ENCODE data around the gene PFKFB1. TPM values are rescaled to one million over a fixed set of nuclear protein-coding genes. Genes with fewer than 3 reads are reported as not detected.

The PFKFB1 gene
- total RNA-seq, 1 experiment from 2014 or later, result 0.55 TPM

DNA sequence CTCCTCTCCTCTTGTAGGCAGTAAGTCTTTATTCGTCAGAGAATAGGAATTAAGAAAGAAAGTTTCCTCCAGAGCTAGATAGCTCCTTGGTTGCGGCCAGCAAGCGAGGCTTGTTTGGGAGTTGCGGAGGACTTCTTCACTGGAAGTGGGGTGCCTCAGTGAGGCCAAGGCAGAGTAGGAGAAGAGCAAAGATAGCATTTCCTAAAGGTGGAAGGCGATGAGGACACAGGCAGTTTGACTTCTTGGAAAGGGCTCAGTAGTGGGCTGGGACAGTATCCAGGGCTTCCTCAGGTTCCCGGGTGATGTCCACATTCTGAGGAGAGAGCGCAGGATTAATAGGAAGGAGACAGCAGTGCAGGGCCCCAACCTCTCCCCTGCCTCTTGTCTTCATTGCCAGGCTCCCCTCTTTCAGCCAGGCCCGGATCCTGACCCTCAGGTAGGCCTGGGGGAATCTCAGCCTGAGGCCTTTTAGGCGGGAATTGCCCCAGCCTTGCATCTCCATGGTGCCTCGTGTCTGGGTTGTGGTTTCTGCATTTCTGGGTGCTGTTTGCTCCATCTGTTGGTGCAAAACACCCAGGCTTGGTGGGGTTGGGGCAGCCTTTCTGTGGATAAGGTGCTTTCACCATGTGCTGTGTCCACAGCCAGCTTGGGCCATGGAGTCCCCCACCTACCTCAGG lies 60.7 kb downstream of the PFKFB1 start:
- no peaks in the 10 kb centered on the region for H3K79me1 ChIP-seq (ENCODE audit: insufficient read depth, low read depth, low read length, poor library complexity, severe bottlenecking)
- no peak overlapping the region for H3K4ac ChIP-seq (ENCODE audit: low read depth, low read length)
- H3K4me1 Mint-ChIP-seq, result no peaks in the 10 kb centered on the region
- H3K14ac ChIP-seq (ENCODE audit: insufficient read depth, low read length), result no peak overlapping the region
- no peaks in the 10 kb centered on the region for H3K4me1 ChIP-seq (ENCODE audit: insufficient read depth, low read length)
- no peak overlapping the region for H4K5ac ChIP-seq (ENCODE audit: insufficient read length, low read depth, low read length)
- H3K9me3 ChIP-seq (ENCODE audit: control insufficient read depth, low read depth, low read length), result peaks cover 62% of the 10 kb centered on the region
- H3K36me3 Mint-ChIP-seq (ENCODE audit: insufficient read depth in 1 of 3, low read depth in 3 of 3), result peaks cover 11 to 23% (median 11%) of the 10 kb centered on the region in 3 experiments
- no peak overlapping the region for H3K9ac ChIP-seq (ENCODE audit: extremely low read depth, insufficient read length, low read length)
- TF ChIP-seq, protein P1, sequence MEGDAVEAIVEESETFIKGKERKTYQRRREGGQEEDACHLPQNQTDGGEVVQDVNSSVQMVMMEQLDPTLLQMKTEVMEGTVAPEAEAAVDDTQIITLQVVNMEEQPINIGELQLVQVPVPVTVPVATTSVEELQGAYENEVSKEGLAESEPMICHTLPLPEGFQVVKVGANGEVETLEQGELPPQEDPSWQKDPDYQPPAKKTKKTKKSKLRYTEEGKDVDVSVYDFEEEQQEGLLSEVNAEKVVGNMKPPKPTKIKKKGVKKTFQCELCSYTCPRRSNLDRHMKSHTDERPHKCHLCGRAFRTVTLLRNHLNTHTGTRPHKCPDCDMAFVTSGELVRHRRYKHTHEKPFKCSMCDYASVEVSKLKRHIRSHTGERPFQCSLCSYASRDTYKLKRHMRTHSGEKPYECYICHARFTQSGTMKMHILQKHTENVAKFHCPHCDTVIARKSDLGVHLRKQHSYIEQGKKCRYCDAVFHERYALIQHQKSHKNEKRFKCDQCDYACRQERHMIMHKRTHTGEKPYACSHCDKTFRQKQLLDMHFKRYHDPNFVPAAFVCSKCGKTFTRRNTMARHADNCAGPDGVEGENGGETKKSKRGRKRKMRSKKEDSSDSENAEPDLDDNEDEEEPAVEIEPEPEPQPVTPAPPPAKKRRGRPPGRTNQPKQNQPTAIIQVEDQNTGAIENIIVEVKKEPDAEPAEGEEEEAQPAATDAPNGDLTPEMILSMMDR (conservative IDR thresholded peaks at IDR 0.05), result no peak
- no peak overlapping the region for H2AK5ac ChIP-seq (ENCODE audit: insufficient read length, low read length)
- DNase-seq, result no peak
- H2BK15ac ChIP-seq (ENCODE audit: low read depth, low read length), result no peak overlapping the region
- no peak overlapping the region for H2BK5ac ChIP-seq (ENCODE audit: insufficient read length, low read length)
- H4K91ac ChIP-seq (ENCODE audit: insufficient read length, low read depth, low read length), result no peak overlapping the region
- no peak overlapping the region for H2AFZ ChIP-seq (ENCODE audit: low read length)
- H2BK12ac ChIP-seq (ENCODE audit: insufficient read length, low read depth, low read length), result no peak overlapping the region
- H3K9me3 Mint-ChIP-seq, result peaks cover 62 to 67% of the 10 kb centered on the region in 2 experiments
- no peaks in the 10 kb centered on the region for H4K20me1 ChIP-seq (ENCODE audit: control insufficient read depth, insufficient read depth, insufficient read length)
- peaks cover 2% of the 10 kb centered on the region; the same call in 1 of the 2 replicates for H3K27me3 Mint-ChIP-seq (ENCODE audit: low read depth)
- H3K4me3 Mint-ChIP-seq, result no peak overlapping the region
- no peak overlapping the region for H3K18ac ChIP-seq (ENCODE audit: insufficient read length, low read depth, low read length)
- no peak overlapping the region for H3K56ac ChIP-seq (ENCODE audit: insufficient read length, low read depth, low read length)
- no peaks in the 10 kb centered on the region for H3K27me3 ChIP-seq (ENCODE audit: insufficient read depth, low read length)
- H3K23ac ChIP-seq (ENCODE audit: insufficient read length, low read depth, low read length), result no peak overlapping the region
- no peak overlapping the region for H4K8ac ChIP-seq (replicated peaks; ENCODE audit: insufficient read length, low read depth, low read length)
- WGBS (ENCODE audit: extremely low coverage, insufficient read length, low lambda C conversion rate), result no CpG with 5 or more reads among the region's 10 CpGs
- H3T11ph ChIP-seq (ENCODE audit: low read length), result no peak overlapping the region
- H3K27ac Mint-ChIP-seq, result peak overlapping the region in 2 of 3 experiments; percentile 23 to 53; a peak in 2 of 7 replicates
- H3K79me2 ChIP-seq (ENCODE audit: insufficient read depth, low read length), result no peaks in the 10 kb centered on the region
- H2BK120ac ChIP-seq (ENCODE audit: low read depth, low read length, poor library complexity, severe bottlenecking), result no peak overlapping the region
- H2BK20ac ChIP-seq (ENCODE audit: low read depth, low read length, poor library complexity, severe bottlenecking), result no peak overlapping the region
- no peaks in the 10 kb centered on the region for H3K23me2 ChIP-seq (ENCODE audit: insufficient read length, low read depth, low read length, poor library complexity, severe bottlenecking)
- no peak overlapping the region for H3K27ac ChIP-seq (ENCODE audit: insufficient read length, low read depth, low read length)
- H3K4me2 ChIP-seq (ENCODE audit: insufficient read depth, insufficient read length, low read length), result no peak overlapping the region

All from H9 (cell line).